ENCODE data around the gene METTL9.

METTL9 gene

DNA sequence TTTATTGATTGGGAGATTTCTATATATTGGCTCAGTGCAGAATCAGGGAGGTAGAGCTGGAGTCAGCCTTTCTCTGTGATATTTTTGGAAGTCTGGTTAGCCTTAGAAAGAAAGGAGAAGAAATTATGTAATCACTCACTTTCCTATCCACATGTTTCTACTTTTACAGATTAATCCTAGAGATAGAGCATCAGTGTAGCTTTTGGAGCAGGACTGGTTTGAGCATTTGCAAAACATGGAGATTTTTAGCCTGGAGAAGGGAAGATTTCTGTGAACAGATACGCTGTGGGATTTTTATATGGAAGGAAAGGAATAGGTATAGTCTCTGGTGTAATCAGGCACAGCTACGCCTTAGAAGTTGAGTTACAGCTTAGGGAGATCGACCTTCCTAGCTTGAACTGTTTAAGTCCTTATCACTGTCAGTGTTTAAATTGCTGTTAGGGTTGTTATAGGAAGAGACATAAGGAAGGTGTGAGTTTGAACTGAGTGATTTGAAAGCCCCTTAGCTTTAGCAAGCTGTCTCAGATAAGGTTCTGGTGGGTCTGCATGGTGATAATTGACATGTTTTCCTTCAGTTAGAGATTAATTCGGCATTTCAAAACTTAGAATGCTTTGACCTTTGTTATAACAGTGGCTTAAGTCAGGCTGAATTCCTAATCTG lies 20.5 kb downstream of the METTL9 start:
- Histone ChIP-seq H3K23ac (ENCODE audit: low read length) (no peak overlapping the region), H2BK120ac (ENCODE audit: low read depth, low read length) (no peak overlapping the region), H3K36me3 (ENCODE audit: control insufficient read depth, insufficient read depth, low read length) (no peaks in the 10 kb centered on the region), H4K5ac (ENCODE audit: low read length) (no peak overlapping the region), H3K18ac (ENCODE audit: low read length) (no peak overlapping the region), H3K27me3 (ENCODE audit: insufficient read depth, low read length, poor library complexity) (no peaks in the 10 kb centered on the region), H3K4me2 (ENCODE audit: low read length) (no peak overlapping the region), H3K4ac (ENCODE audit: low read depth, low read length) (no peak overlapping the region), H3K79me2 (ENCODE audit: control insufficient read depth, insufficient read depth, low read length) (peaks cover 10% of the 10 kb centered on the region), H3K27ac (ENCODE audit: low read depth, low read length) (no peak overlapping the region), H2BK5ac (ENCODE audit: low read length) (no peak overlapping the region), H3K4me3 (ENCODE audit: low read length) (no peak overlapping the region), H3K79me1 (ENCODE audit: low read length) (peaks cover 8% of the 10 kb centered on the region), H2BK15ac (replicated peaks; ENCODE audit: low read depth) (no peak overlapping the region), H3K4me1 (ENCODE audit: control insufficient read depth, low read depth, low read length) (no peaks in the 10 kb centered on the region), H2AK5ac (ENCODE audit: low read length) (no peak overlapping the region), H4K8ac (ENCODE audit: low read depth, low read length) (no peak overlapping the region), H3K9ac (ENCODE audit: low read length) (no peak overlapping the region), H3K56ac (ENCODE audit: low read length) (no peak overlapping the region)
- DNase-seq = peak; percentile 68
- no CpG with 5 or more reads among the region's 4 CpGs for WGBS (ENCODE audit: extremely low coverage, insufficient coverage, low lambda C conversion rate)

DNA sequence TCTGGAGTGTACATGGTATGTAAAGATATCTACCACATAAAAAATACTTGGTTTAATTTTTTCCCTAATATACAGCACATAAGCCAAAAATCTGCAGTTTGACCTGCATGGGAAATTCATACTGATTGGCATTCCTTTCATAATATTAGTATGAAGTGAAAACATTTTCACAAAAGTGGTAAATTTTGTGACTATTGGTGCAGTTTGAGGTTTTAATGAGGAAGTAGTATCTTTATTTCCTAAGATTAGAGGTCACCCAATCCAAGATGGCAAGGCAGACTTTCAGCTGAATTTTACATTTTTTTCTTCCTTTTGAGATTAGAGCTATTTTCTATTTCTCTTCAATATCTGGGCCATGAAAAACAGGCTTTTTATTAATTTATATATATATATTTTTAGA lies 21.2 kb downstream of the METTL9 start:
- Histone ChIP-seq H2AK5ac (ENCODE audit: low read length) (no peak overlapping the region), H2BK15ac (replicated peaks; ENCODE audit: low read depth) (no peak overlapping the region), H3K36me3 (ENCODE audit: control insufficient read depth, insufficient read depth, low read length) (no peaks in the 10 kb centered on the region), H3K56ac (ENCODE audit: low read length) (no peak overlapping the region), H3K79me1 (ENCODE audit: low read length) (peaks cover 5% of the 10 kb centered on the region), H3K18ac (ENCODE audit: low read length) (no peak overlapping the region), H3K4me3 (ENCODE audit: low read length) (no peak overlapping the region), H4K8ac (ENCODE audit: low read depth, low read length) (no peak overlapping the region), H3K4me2 (ENCODE audit: low read length) (no peak overlapping the region), H2BK120ac (ENCODE audit: low read depth, low read length) (no peak overlapping the region), H3K27me3 (ENCODE audit: insufficient read depth, low read length, poor library complexity) (no peaks in the 10 kb centered on the region), H3K4ac (ENCODE audit: low read depth, low read length) (no peak overlapping the region), H3K9ac (ENCODE audit: low read length) (no peak overlapping the region), H4K5ac (ENCODE audit: low read length) (no peak overlapping the region), H3K4me1 (ENCODE audit: control insufficient read depth, low read depth, low read length) (no peaks in the 10 kb centered on the region), H2BK5ac (ENCODE audit: low read length) (no peak overlapping the region), H3K27ac (ENCODE audit: low read depth, low read length) (no peak overlapping the region), H3K79me2 (ENCODE audit: control insufficient read depth, insufficient read depth, low read length) (peaks cover 7% of the 10 kb centered on the region), H3K23ac (ENCODE audit: low read length) (no peak overlapping the region)
- DNase-seq = no peak

DNA sequence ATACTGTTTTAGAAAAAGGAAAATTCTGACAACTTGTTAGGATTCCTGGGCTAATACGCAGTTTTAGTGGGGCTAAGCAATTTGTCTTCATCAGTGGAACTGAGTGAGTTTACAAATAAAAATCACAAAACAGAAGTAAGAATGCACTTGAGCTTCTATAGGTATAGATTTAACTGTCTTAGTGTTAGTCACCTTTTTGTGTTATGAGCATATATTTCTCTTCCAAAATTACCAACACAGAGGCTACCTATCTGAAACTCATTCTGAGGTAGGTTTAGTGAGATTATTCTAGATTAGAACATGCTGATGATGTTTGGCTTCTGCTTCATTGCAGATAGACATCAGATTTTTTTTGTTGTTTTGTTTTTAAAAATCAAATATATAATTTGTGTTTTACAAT lies 23.2 kb downstream of the METTL9 start:
- no CpG with 5 or more reads among the region's 1 CpG for WGBS (ENCODE audit: extremely low coverage, insufficient coverage, low lambda C conversion rate)
- Histone ChIP-seq H2BK120ac (ENCODE audit: low read depth, low read length) (no peak overlapping the region), H3K23ac (ENCODE audit: low read length) (no peak overlapping the region), H2BK15ac (replicated peaks; ENCODE audit: low read depth) (no peak overlapping the region), H3K4me1 (ENCODE audit: control insufficient read depth, low read depth, low read length) (no peaks in the 10 kb centered on the region), H3K79me2 (ENCODE audit: control insufficient read depth, insufficient read depth, low read length) (no peaks in the 10 kb centered on the region), H3K36me3 (ENCODE audit: control insufficient read depth, insufficient read depth, low read length) (no peaks in the 10 kb centered on the region), H3K27me3 (ENCODE audit: insufficient read depth, low read length, poor library complexity) (no peaks in the 10 kb centered on the region), H3K4ac (ENCODE audit: low read depth, low read length) (no peak overlapping the region), H2AK5ac (ENCODE audit: low read length) (no peak overlapping the region), H2BK5ac (ENCODE audit: low read length) (no peak overlapping the region), H4K5ac (ENCODE audit: low read length) (no peak overlapping the region), H4K8ac (ENCODE audit: low read depth, low read length) (no peak overlapping the region), H3K4me2 (ENCODE audit: low read length) (no peak overlapping the region), H3K4me3 (ENCODE audit: low read length) (no peak overlapping the region), H3K9ac (ENCODE audit: low read length) (no peak overlapping the region), H3K56ac (ENCODE audit: low read length) (no peak overlapping the region), H3K27ac (ENCODE audit: low read depth, low read length) (no peak overlapping the region), H3K18ac (ENCODE audit: low read length) (no peak overlapping the region), H3K79me1 (ENCODE audit: low read length) (no peaks in the 10 kb centered on the region)
- no peak for DNase-seq

DNA sequence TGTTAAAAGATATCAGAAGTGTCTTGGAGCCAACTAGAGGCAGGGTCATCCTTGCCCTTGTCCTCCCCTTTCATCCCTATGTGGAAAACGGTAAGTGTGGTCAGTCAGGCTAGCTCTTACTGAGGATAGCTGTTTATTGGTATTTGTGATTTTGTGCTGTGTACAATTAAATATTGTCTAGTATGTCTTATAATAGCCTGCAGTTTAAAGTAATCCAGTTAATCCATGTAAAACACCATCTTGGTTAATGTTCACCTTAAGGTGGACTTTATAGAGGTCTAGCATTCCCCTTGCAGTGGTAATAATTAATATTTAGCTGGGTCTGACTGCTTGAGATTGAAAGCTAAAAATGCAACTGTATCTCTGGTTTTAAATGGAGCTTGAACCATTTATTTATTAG lies 25.6 kb downstream of the METTL9 start:
- no peak for DNase-seq
- no peak overlapping the region for H3K4me2 ChIP-seq (ENCODE audit: low read length)
- no peak overlapping the region for H3K18ac ChIP-seq (ENCODE audit: low read length)
- no peak overlapping the region for H2AK5ac ChIP-seq (ENCODE audit: low read length)
- H3K27ac ChIP-seq (ENCODE audit: low read depth, low read length) = no peak overlapping the region
- H2BK15ac ChIP-seq (replicated peaks; ENCODE audit: low read depth) = no peak overlapping the region
- no peak overlapping the region for H2BK5ac ChIP-seq (ENCODE audit: low read length)
- H2BK120ac ChIP-seq (ENCODE audit: low read depth, low read length) = no peak overlapping the region
- H3K79me1 ChIP-seq (ENCODE audit: low read length) = no peaks in the 10 kb centered on the region
- H3K4me3 ChIP-seq (ENCODE audit: low read length) = no peak overlapping the region
- no peak overlapping the region for H3K23ac ChIP-seq (ENCODE audit: low read length)
- no peak overlapping the region for H3K56ac ChIP-seq (ENCODE audit: low read length)
- no peak overlapping the region for H4K8ac ChIP-seq (ENCODE audit: low read depth, low read length)
- H3K4ac ChIP-seq (ENCODE audit: low read depth, low read length) = no peak overlapping the region
- H3K4me1 ChIP-seq (ENCODE audit: control insufficient read depth, low read depth, low read length) = no peaks in the 10 kb centered on the region
- no peak overlapping the region for H3K9ac ChIP-seq (ENCODE audit: low read length)
- no peak overlapping the region for H4K5ac ChIP-seq (ENCODE audit: low read length)
- WGBS (ENCODE audit: extremely low coverage, insufficient coverage, low lambda C conversion rate) = no CpG with 5 or more reads among the region's 1 CpG
- H3K79me2 ChIP-seq (ENCODE audit: control insufficient read depth, insufficient read depth, low read length) = no peaks in the 10 kb centered on the region
- peaks cover 2% of the 10 kb centered on the region for H3K36me3 ChIP-seq (ENCODE audit: control insufficient read depth, insufficient read depth, low read length)
- H3K27me3 ChIP-seq (ENCODE audit: insufficient read depth, low read length, poor library complexity) = no peaks in the 10 kb centered on the region

DNA sequence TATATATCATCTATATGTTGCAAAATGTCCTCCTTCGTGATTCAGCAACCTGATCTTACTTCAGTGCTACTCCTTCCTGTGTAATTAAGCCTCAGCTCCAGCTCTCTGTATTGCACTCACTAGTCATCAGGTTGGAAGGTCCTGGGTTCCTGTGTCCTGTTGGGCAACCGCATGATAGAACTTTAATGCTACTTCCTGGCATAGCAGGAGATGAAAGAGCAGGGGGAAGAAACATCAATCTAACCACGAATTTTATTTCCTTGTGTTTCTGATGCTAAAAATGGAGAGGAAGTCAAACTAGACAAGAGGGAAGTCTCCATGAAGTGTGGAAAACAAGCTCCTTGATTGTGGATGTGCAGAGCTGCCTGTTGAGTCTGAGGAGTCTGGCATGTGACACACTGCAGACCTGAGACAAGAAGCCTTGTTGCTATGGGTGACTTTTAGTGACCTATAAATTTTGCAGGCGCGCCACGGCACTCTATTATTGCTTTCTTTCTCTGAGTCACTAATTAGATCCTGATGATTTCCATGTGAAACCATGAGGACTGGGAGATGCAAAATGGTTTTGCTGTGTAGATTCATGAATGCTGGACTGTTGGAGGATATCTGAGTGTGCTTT lies 27.4 kb downstream of the METTL9 start:
- WGBS (ENCODE audit: extremely low coverage, insufficient coverage, low lambda C conversion rate) = no CpG with 5 or more reads among the region's 6 CpGs
- DNase-seq = no peak

More for the DNA sequence above, 27.4 kb downstream of the METTL9 start:
- Histone ChIP-seq H3K79me1 (ENCODE audit: low read length) (no peaks in the 10 kb centered on the region), H3K27me3 (ENCODE audit: insufficient read depth, low read length, poor library complexity) (no peaks in the 10 kb centered on the region), H3K4me1 (ENCODE audit: control insufficient read depth, low read depth, low read length) (no peaks in the 10 kb centered on the region), H3K27ac (ENCODE audit: low read depth, low read length) (no peak overlapping the region), H3K4ac (ENCODE audit: low read depth, low read length) (no peak overlapping the region), H2BK120ac (ENCODE audit: low read depth, low read length) (no peak overlapping the region), H3K9ac (ENCODE audit: low read length) (no peak overlapping the region), H3K36me3 (ENCODE audit: control insufficient read depth, insufficient read depth, low read length) (peaks cover 2% of the 10 kb centered on the region), H3K79me2 (ENCODE audit: control insufficient read depth, insufficient read depth, low read length) (no peaks in the 10 kb centered on the region), H4K5ac (ENCODE audit: low read length) (no peak overlapping the region), H2BK15ac (replicated peaks; ENCODE audit: low read depth) (no peak overlapping the region), H4K8ac (ENCODE audit: low read depth, low read length) (no peak overlapping the region), H3K18ac (ENCODE audit: low read length) (no peak overlapping the region), H2BK5ac (ENCODE audit: low read length) (no peak overlapping the region), H3K56ac (ENCODE audit: low read length) (no peak overlapping the region), H3K4me3 (ENCODE audit: low read length) (no peak overlapping the region), H3K4me2 (ENCODE audit: low read length) (no peak overlapping the region), H3K23ac (ENCODE audit: low read length) (no peak overlapping the region), H2AK5ac (ENCODE audit: low read length) (no peak overlapping the region)

Measured in mesendoderm (in vitro differentiated cells).